ENCODE results near the gene CXCL3.
A peak's percentile ranks its signal among the peaks of the same experiment; 100 is the strongest.

The CXCL3 gene

DNA sequence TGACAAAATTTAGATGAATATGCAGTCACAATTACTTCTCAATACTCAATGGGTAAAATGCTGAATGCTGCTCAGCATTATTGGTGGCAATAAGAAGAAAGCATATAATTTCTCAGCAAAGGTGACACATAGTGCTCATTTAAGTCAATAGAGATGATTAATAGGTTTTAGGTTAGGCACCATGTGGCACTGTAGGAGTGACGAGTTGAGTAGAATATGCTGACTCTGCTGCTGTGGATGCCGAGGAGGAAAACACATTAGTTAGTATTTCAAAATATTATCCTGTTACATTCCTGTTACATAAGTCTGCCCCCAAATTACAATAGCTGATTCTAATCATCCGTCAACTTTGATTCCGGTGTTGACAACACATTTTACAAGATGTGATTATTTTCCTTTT is 26.4 kb downstream of the CXCL3 start:
- no peak for DNase-seq

DNA sequence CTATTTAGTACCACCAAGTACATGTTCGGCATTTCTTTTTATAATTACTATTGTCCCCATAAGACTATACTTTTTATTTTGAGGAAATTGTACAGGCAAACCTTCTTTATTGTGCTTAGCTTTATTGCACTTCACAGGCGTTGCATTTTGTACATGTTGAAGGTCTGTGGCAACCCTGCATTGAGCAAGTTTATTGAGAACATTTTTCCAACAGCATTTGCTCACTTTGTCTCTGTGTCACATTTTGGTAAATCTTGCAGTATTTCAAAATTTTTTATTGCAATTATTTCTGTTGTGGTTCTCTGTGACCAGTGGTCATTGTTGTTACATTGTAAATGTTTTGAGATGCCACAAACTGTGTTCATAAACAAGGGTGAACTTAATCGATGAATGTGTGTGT is 29.2 kb downstream of the CXCL3 start:
- DNase-seq = no peak

DNA sequence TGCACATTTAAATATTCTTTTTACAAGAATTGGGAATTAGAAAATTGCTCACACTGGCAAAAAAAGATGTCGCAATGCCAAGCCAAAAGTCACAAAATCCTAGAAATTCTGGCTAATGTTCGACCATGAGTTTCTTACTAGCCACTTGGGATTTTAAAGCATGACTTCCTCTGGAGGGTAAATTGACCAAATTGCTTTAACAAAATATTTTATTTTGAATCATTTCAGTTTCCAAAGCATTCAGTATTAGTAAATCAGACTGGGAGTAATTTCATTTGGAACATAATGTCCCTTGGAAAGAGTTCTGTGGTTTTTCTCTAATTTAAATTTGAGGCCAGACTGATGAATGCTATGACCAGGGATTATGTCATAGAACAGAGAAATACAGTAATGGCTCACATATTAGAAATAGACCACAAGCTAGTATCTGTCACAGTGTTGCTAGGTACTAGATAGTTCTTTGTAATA is 32.4 kb downstream of the CXCL3 start:
- no peak for DNase-seq

DNA sequence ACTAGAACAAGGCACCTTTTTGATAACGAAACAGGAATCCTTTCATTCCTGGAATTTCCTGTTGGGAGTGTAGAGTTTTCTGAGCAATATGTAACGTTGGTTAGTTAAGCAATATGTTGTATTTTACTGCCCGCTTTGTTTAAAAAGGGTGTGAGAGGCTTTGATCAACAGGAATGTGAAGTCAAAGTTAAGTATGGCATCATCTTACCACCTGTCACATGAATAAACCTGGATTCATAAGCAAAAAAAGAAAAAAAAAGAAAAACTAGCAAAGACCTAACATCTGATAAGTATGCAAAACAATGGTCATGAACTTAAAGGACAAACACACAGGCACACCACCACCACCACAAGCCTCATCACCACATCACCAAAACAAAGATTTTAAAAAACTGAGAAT is 33.0 kb downstream of the CXCL3 start:
- no peak for DNase-seq

DNA sequence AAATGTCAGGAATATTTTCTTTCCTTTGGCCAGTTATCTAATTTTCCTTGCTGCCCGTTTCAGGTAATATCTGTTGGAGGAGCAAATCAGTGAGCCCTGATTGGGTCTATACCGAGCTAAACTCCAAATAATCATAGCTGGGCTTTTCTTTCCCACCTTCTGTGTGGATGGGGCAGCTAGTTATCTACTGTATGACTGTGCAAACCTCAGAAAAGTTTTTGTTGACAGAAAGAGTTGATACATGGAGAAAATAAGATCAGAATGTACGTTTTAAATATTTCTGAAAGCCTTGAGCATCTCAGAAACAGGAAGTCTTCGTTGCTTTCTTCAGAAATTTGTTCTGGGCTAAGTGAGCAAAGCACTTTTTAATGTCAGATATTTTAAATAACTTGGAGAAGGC is 33.8 kb downstream of the CXCL3 start:
- no peak for DNase-seq

DNA sequence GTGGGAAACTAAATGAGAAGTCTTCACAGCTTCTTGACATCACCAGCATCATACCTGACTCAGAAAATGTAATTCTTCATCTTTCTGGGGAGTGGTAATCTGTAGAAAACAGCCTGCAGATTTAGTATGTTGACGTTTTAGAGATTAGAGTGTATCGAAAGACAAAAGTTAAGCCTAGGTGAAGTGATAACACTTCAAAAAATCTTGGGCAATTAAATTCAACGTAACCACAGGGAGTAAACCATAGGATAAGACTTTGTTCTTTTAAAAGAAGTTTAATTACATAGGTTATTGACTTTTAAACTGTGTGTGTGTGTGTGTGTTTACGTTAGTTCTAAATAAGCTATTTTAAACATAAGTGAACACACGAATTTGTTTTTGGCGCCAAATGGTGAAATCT is 38.2 kb downstream of the CXCL3 start:
- no peak for DNase-seq

DNA sequence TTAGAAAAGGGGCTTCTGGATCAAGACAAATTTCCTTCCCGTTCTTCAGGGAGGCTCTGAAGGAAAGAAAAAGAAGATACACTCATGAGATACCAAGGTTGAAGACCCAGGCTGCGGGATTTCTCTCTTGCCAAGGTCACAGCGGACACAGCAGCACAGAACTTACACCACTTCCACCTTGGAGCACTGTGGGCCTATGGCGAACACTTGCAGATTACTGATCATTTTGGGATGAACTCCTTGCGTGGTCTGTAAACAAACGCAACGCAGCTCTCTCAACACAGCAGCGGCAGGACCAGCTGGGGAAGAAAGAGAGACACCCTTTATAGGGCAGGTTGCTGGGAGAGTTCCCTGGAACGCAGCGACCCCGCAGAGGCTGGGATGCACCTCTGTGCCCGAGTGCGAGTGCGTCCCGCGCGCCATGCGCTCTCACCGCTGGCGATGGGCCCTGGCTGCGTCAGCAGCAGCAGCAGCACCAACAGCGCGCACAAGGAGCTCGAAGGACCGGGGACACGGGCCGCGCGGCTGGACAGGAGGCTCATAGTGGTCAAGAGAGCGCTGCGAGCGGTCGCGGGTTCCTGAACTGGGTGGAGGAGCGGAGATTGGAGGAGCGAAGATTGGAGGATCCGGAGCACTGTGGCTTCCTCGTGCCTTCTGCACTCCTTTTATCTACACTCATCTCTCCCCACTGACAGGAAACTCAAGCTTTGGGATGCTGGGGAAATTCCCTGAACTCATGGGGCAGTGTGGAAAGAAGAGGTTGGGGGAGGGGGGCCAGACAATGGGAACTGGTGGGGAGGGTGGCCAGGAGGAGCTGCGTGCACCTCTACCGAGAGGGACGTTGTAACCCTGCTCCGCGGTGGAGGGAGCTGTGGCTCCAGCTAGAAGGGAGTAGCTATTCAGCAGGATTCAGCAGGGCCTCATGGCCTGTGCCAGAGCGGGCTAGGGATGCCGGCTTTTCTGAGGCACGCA is 40.2 kb downstream of the CXCL3 start, which contains the start of gene CXCL5:
TSS of gene CXCL5 (minus strand) at position 638 of the 972 bp plus-strand sequence. CDS start at position 542, 96 bp downstream.
- DNase-seq = peak in 1 of 2 experiments; percentile 42

DNA sequence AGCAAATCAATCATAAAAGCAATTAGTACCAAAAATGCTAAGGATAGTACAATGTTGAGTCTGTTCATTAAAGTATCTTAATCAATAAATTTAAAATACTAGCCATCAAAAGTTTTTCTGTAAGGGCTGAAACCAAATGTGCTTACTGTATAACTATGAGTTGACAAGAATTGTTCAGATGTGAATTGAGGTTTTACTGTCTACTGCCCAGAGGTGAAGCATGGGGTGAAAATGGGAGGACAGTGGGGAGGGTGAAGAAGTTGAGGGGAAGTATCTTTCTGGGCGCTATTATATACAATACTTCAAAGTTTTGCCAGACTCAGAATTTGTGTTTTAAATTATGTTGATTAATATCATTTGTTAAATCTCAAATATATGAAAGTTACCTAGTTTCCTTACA is 46.4 kb downstream of the CXCL3 start:
- DNase-seq = no peak

DNA sequence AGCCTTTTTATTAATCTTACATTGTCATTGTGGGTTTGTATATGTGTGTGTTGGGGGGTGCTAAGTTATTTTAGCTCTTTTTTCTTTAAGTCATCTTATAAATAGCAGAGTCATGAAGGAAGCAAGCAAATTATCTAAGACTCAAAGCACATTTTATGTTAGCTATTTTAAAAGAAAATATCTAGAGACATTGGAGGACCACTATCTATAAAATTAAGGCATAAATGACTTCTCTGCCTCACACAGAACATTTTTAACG is 46.8 kb downstream of the CXCL3 start:
- DNase-seq = no peak

DNA sequence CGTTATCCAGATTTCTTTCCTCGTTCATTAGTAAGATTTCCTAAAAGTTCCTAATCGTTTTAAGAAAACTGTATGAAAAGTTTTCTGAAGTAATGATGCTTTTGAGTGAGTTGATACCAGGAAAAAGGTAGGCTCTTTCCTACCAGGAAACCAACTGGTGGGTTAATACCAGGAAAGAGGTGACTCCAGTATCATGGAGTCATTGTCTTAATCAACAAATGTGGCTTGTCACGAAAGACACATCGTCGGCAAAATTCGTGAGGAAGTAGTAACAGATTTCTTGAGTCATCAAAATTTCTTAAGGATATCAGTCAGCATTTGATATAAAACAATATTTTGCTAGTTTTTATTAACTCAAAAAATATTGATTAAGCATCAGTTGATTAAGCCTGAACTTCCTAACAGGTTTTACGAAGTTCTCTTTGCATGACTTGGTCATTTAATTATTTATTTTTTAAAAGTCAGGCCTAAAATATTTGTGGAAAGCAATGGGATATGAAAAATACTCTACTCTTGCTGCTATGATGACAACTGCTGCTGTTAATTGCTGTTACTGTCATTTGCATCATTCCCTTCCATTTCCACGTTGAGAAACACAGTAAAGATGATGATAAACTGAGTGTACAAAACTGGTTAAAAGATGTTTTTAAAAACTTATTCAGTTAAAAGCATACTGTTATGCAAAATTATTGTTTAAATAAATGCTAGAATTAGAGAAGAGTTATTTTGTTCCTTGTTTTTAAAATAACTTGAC is 47.3 kb downstream of the CXCL3 start:
- DNase-seq = no peak

DNA sequence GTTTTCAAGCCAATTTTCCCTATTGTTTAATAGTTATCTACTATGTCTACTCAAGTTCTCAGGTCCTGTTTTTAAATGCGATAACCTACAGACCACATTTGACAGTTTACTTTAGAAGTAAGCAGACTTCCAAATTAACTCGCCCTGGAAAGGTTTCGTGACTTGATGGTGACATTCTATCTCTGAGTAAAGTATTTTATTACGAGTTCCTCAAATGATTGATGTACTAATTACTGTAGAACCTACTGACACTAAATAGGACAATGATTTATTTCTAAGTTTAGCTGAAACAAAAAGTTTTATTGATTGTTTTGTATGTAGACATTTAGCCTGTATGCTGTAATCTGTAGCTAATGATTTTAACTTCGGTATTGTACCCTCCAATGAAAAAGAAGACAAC is 48.6 kb downstream of the CXCL3 start:
- DNase-seq = no peak

DNA sequence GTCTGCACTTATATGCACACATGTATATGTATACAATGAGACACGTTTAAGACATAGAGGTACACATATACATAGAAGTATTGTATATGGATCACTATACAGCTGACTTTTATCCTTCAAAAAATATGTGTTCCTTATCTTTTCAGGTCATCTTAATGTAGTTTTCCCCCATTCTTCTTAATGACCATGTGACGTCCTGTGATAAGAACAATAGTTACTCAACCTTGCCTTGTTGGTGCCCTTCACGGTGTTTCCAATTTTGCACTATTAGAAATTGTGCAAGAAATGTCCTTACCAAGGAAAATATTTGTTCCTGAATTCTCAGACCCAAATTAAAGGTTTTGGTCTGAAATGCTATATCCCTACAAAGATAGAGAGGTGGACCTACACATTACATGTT is 49.5 kb downstream of the CXCL3 start:
- DNase-seq = no peak

DNA sequence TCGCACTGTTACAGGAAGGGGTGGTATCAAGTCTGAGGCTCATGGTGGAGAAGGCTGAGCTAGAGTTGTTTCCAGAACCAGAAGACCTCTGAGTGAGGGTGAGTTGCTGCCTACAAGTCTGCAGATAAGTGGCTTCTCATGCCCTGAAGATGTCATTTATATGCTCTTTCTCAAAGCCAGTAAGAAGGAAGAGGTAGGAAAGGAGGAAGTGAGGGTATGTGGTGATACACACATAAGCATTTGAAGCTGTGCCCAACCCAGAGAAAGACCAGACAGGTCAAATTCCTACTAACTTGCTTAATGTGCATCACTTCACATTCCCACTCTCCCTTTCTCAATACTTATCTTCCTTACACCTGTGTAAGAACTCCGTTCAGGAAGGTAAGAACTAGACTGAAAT is 50.4 kb downstream of the CXCL3 start, which contains the start of gene PPBP:
TSS of gene PPBP (minus strand) at position 130 of the 400 bp plus-strand sequence. CDS start at position 43, 87 bp downstream.
- no peak for DNase-seq
